GM11168 (cell line): ENCODE results near the gene AGMO.

ENCODE experiments used
- in situ Hi-C: fragments of 300-500 bp; cut with MboI; formaldehyde crosslinking; loops from one replicate; pipeline ENCODE4 v1.12.0; 2022; ENCODE audit warnings: low sequenced_read_pairs; ENCODE audit not compliant: unreplicated experiment

The AGMO gene

GRCh38 chr7:15463801-15464666 lies 97.8 kb downstream of the AGMO start:
- in situ Hi-C loops, result no loop called here

- in situ Hi-C loops, result no loop called here
Measured at GRCh38 chr7:15462721-15463389, 99.0 kb downstream of the AGMO start.

- in situ Hi-C loops, result no loop called here
Measured at GRCh38 chr7:15461576-15461975, 100.2 kb downstream of the AGMO start.

GRCh38 chr7:15459018-15459615 lies 102.7 kb downstream of the AGMO start:
- in situ Hi-C loops, result no loop called here

GRCh38 chr7:15457990-15458955 lies 103.5 kb downstream of the AGMO start:
- in situ Hi-C loops, result no loop called here

- in situ Hi-C loops, result no loop called here
Measured at GRCh38 chr7:15452670-15453069, 109.1 kb downstream of the AGMO start.

- in situ Hi-C loops, result no loop called here
Measured at GRCh38 chr7:15446722-15447121, 115.1 kb downstream of the AGMO start.

- in situ Hi-C loops, result no loop called here
Measured at GRCh38 chr7:15446280-15446679, 115.5 kb downstream of the AGMO start.

- in situ Hi-C loops, result no loop called here
Measured at GRCh38 chr7:15441915-15442314, 119.9 kb downstream of the AGMO start.

- in situ Hi-C loops, result no loop called here
Measured at GRCh38 chr7:15440482-15440881, 121.3 kb downstream of the AGMO start.

GRCh38 chr7:15439853-15440252 lies 122.0 kb downstream of the AGMO start:
- in situ Hi-C loops, result no loop called here

GRCh38 chr7:15433151-15433550 lies 128.7 kb downstream of the AGMO start:
- in situ Hi-C loops, result no loop called here

- in situ Hi-C loops, result no loop called here
Measured at GRCh38 chr7:15430911-15431310, 130.9 kb downstream of the AGMO start.

- in situ Hi-C loops, result no loop called here
Measured at GRCh38 chr7:15430191-15430590, 131.6 kb downstream of the AGMO start.

- in situ Hi-C loops, result no loop called here
Measured at GRCh38 chr7:15424468-15424867, 137.3 kb downstream of the AGMO start.

GRCh38 chr7:15419596-15419995 lies 142.2 kb downstream of the AGMO start:
- in situ Hi-C loops, result no loop called here

GRCh38 chr7:15418264-15418663 lies 143.6 kb downstream of the AGMO start:
- in situ Hi-C loops, result no loop called here

- in situ Hi-C loops, result no loop called here
Measured at GRCh38 chr7:15417341-15417988, 144.3 kb downstream of the AGMO start.

- in situ Hi-C loops, result no loop called here
Measured at GRCh38 chr7:15411019-15411418, 150.8 kb downstream of the AGMO start.

GRCh38 chr7:15407910-15408309 lies 153.9 kb downstream of the AGMO start:
- in situ Hi-C loops, result no loop called here
